Activated CD4-positive, alpha-beta T cell treated with anti-CD3 and anti-CD28 coated beads for 36 hours (primary cell): ENCODE data around the gene UCKL1. TPM values are rescaled to one million over a fixed set of nuclear protein-coding genes. Genes with fewer than 3 reads are reported as not detected.
A peak's percentile ranks its signal among the peaks of the same experiment; 100 is the strongest.

Experiments
- ATAC-seq: fragments of 200-7000 bp; cut with Tn5 transposase; one replicate; pipeline ENCODE4 v1.10.0; 2021; ENCODE audit warnings: mild to moderate bottlenecking, moderate library complexity
- CTCF ChIA-PET: fragments of 350-600 bp; sonication (Branson Sonifier 250); formaldehyde crosslinking; loops from one replicate; lab custom pipeline; 2021; ENCODE audit warnings: antibody characterized with exemption; lab: Charles Lee
- POLR2A ChIA-PET: fragments of 350-600 bp; sonication (Branson Sonifier 250); formaldehyde crosslinking; loops from one replicate; lab custom pipeline; 2021; ENCODE audit warnings: antibody characterized with exemption, inconsistent platforms; lab: Charles Lee
- DNase-seq: peaks from one replicate; pipeline ENCODE4 v3.0.0-alpha.2; 2020
- H3K27ac Mint-ChIP-seq: one replicate; pipeline ENCODE4 v1.8.0; 2021; ENCODE audit warnings: mixed read lengths
- H3K27me3 Mint-ChIP-seq: one replicate; pipeline ENCODE4 v1.8.0; 2021; ENCODE audit warnings: mixed read lengths
- H3K36me3 Mint-ChIP-seq: one replicate; pipeline ENCODE4 v1.8.0; 2021; ENCODE audit warnings: low read depth, mixed read lengths
- H3K4me1 Mint-ChIP-seq: one replicate; pipeline ENCODE4 v1.8.0; 2021; ENCODE audit warnings: mixed read lengths
- H3K4me3 Mint-ChIP-seq: one replicate; pipeline ENCODE4 v1.8.0; 2021; ENCODE audit warnings: mild to moderate bottlenecking, moderate library complexity, mixed read lengths
- H3K9me3 Mint-ChIP-seq: one replicate; pipeline ENCODE4 v1.8.0; 2021; ENCODE audit warnings: low read depth, mixed read lengths
- intact Hi-C, 2 experiments: fragments of 100-400 bp; cut with DNase I in 1 of 2; cut with micrococcal nuclease in 1 of 2; formaldehyde crosslinking; loops; one replicate each; pipeline versions ENCODE4 v1.14.2 to v1.15.1; 2022 to 2024; cut with DNase I, micrococcal nuclease
- total RNA-seq, 2 experiments: library from RNA; stranded (reverse); gene quantifications; one replicate each; pipeline ENCODE4 v1.2.3, GENCODE V29; 2021

UCKL1 gene
- total RNA-seq, 2 experiments from 2014 or later = 28.3 to 32.2 TPM

DNA sequence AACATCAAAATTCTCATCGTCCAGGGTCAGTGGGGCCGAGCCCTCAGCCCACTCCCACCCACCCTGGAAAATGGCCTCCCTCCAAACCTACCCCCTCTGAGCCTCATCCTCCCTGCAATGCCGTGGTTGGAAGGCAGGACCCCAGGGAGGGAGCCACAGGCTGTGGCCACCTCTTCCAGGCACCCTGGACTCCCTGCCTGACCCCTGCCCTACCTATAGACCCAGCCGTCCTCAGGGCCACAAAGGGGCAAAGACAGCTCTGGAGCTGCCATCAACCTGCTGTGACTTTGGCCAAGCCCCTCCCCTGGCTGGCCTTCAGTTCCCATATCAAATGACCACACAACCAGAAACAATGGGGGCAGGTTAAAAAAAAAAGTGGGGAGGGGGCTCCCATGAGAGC lies 2.3 kb upstream of the UCKL1 start:
- H3K9me3 Mint-ChIP-seq = no peaks in the 10 kb centered on the region
- intact Hi-C loops = loop anchor here (5.0 kb wide), 2 partner anchors 331 to 421 kb away; partner anchors contain the start of genes PTK6 (in 2 of the 2) and GMEB2 (in 1 of the 2)
- DNase-seq (no peak), ATAC-seq (no peak)
- CTCF ChIA-PET = interaction anchor here (0.7 kb wide), 1 partner anchor 421 kb away, joined by 3 read pairs; the partner anchor contains the start of gene PTK6
- H3K27ac Mint-ChIP-seq = peak overlapping the region; percentile 51
- H3K4me3 Mint-ChIP-seq = no peak overlapping the region
- POLR2A ChIA-PET = interaction anchor here (0.6 kb wide), 1 partner anchor 251 kb away, joined by 3 read pairs; the partner anchor contains the start of genes ARFRP1 and ZGPAT
- H3K36me3 Mint-ChIP-seq = peaks cover 2% of the 10 kb centered on the region
- H3K27me3 Mint-ChIP-seq = no peaks in the 10 kb centered on the region
- peaks cover 34% of the 10 kb centered on the region for H3K4me1 Mint-ChIP-seq

DNA sequence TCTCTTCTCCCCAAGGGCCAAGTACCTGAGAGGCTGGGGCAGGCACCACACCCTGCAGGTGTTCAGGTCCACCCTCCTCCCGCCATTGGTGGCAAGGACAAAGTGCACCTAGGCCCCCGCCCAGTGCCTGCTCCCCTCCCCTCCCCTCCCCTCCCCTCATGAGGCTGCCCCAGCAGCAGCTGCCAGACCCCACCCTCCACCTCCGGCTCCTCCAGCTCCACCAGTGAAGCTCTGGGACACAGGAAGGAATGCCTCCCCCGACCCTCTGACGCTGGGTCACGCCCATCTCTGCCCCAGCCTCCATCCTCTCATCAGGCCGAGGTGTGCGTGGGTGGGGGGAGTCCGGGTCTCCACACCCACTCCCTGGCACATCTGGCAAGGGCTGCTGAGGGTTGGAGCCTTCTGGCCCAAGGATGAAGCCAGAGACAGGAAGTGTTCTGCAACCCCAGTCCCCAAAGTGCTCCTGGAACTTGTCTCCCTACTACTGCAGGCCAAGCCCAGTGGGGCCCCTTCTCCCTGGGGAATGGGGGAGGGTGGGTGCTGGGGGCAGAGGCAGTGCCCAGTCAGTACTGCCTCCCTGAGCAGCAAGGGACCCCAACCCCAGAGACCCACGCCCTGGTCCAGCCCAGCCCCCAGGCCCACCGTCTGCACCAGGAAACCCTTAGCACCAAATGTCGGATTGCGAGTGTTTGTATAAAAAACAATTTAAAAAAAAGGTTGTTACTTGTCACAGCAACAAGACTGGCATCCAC lies 1.6 kb upstream of the UCKL1 start:
- intact Hi-C loops = loop anchor here (1.0 to 5.0 kb wide), 6 partner anchors 10 to 421 kb away; partner anchors contain the start of genes PTK6 (in 2 of the 2), ARFRP1 (in 1 of the 2), DNAJC5 (in 1 of the 2) and GMEB2 (in 1 of the 2)
- Mint-ChIP-seq H3K4me1 (peaks cover 37% of the 10 kb centered on the region), H3K36me3 (peaks cover 2% of the 10 kb centered on the region), H3K4me3 (peak overlapping the region; percentile 77), H3K27ac (peak overlapping the region; percentile 89), H3K9me3 (no peaks in the 10 kb centered on the region), H3K27me3 (no peaks in the 10 kb centered on the region)
- ATAC-seq (peak; percentile 3), DNase-seq (peak; percentile 78)
- CTCF ChIA-PET = interaction anchor here (1.0 to 2.0 kb wide), 2 partner anchors 16 to 180 kb away, joined by 3 to 6 read pairs; no protein-coding TSS in a partner anchor
- POLR2A ChIA-PET = no interaction called here

DNA sequence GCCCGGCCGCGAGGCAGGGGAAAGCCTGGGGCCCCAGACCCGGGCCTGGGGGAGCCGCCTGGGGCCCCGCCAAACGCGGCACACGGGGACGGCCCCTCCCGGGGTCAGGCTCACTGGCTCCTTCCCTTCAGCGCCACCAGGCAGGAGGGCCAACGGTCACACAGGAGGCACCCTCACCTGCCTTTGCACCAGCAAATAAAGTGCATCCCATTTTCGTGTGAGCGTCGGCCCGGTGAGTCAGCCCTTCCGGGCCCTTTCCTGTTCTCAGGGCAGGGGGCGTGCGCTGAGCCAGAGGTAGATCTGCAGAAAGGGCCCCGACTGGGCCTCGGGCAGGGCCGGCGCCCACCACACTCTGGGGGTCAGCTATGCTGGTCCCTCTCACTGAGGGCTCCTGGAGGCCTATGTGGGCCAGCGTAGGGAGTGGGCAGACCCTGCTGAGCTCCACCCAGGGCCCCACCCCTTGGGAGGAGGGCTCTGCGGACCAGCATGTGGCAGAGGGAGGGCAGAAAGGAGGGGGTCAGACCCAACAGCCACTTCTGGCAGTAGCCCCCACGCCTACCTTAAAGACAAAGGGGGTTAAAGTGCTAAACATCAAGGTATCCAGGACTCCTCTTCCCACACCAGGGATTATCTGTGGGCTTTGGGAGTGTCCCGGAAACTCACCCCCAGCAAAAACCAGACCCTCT lies 931 bp upstream of the UCKL1 start:
- DNase-seq (peak; percentile 90), ATAC-seq (peak; percentile 65)
- Mint-ChIP-seq H3K9me3 (no peaks in the 10 kb centered on the region), H3K4me1 (peaks cover 37% of the 10 kb centered on the region), H3K4me3 (peak overlapping the region; percentile 77), H3K27me3 (no peaks in the 10 kb centered on the region), H3K27ac (peak overlapping the region; percentile 89), H3K36me3 (peaks cover 2% of the 10 kb centered on the region)
- ChIA-PET POLR2A (no interaction called here), CTCF (interaction anchor here (1.0 to 2.0 kb wide), 2 partner anchors 17 to 179 kb away, joined by 3 to 6 read pairs; no protein-coding TSS in a partner anchor)
- intact Hi-C loops = loop anchor here (1.0 to 5.0 kb wide), 6 partner anchors 11 to 420 kb away; partner anchors contain the start of genes PTK6 (in 2 of the 2), ARFRP1 (in 1 of the 2), DNAJC5 (in 1 of the 2) and GMEB2 (in 1 of the 2)

DNA sequence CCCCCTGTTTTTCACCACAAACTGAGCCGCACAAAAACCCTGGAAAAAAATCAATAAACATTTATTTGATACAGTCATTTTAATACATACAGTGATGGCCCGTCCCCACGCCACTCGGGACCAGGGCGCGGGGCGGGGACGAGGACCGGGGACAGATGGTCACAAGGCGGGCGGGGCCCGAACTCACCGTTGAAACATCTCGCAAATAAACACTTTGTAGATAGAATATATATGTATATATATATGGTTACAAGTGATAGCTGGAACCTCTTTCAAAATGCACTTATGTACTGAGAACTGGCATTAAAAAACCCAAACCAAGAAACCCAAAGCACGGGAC lies 418 bp upstream of the UCKL1 start:
- H3K27me3 Mint-ChIP-seq = no peaks in the 10 kb centered on the region
- DNase-seq (no peak), ATAC-seq (peak; percentile 10)
- peaks cover 37% of the 10 kb centered on the region for H3K4me1 Mint-ChIP-seq
- CTCF ChIA-PET = interaction anchor here (0.7 to 2.0 kb wide), 6 partner anchors 17 to 127 kb away, joined by 3 to 6 read pairs (median 4); partner anchors contain the start of genes LKAAEAR1, PRPF6 and SAMD10
- peaks cover 2% of the 10 kb centered on the region for H3K36me3 Mint-ChIP-seq
- peak overlapping the region; percentile 82 for H3K27ac Mint-ChIP-seq
- POLR2A ChIA-PET = interaction anchor here (0.6 to 0.7 kb wide), 2 partner anchors 24 to 229 kb away, joined by 3 to 4 read pairs; partner anchors contain the start of gene PRPF6
- intact Hi-C loops = loop anchor here (1.0 to 5.0 kb wide), 12 partner anchors 12 to 436 kb away; partner anchors contain the start of genes PTK6 (in 2 of the 2), ARFRP1 (in 1 of the 2), DNAJC5 (in 1 of the 2) and GMEB2 (in 1 of the 2)
- H3K9me3 Mint-ChIP-seq = no peaks in the 10 kb centered on the region
- peak overlapping the region; percentile 77 for H3K4me3 Mint-ChIP-seq

DNA sequence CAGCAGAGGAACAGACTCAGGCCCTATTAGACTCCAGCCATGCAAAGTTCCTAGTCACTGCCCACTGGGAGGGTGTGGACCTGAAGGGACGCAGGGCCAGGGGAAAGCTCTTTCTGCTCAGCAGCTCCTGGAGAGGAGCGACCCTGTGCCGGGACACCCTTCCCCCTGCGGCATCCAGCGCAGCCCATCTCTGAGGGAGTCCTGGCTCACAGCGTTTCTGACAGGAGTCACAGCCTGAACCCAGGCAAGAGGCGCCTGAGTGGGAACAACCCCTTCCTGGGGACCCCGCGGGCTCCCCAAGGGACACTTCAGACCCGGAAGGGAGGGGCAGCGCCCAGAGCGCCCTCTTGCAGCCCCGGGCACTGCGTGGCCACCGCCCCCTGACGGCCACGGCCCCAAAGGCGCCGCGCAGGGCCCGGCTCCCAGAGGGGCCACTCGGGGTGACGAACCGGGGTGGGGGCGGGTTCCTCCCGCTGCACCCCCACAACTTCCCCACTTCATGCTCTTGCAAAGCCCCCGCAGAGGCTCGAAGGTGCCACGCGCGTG lies 862 bp downstream of the UCKL1 start:
- Mint-ChIP-seq H3K9me3 (no peaks in the 10 kb centered on the region), H3K4me3 (peak overlapping the region; percentile 77), H3K27me3 (no peaks in the 10 kb centered on the region), H3K36me3 (peaks cover 2% of the 10 kb centered on the region), H3K27ac (peak overlapping the region; percentile 71), H3K4me1 (peaks cover 37% of the 10 kb centered on the region)
- CTCF ChIA-PET = interaction anchor here (0.7 to 1.4 kb wide), 2 partner anchors 19 to 20 kb away, joined by 4 read pairs; no protein-coding TSS in a partner anchor
- POLR2A ChIA-PET = no interaction called here
- DNase-seq = peak; percentile 63
- intact Hi-C loops = loop anchor here (5.0 kb wide), 2 partner anchors 328 to 418 kb away; partner anchors contain the start of genes PTK6 (in 2 of the 2) and GMEB2 (in 1 of the 2)
- ATAC-seq = peak; percentile 11

DNA sequence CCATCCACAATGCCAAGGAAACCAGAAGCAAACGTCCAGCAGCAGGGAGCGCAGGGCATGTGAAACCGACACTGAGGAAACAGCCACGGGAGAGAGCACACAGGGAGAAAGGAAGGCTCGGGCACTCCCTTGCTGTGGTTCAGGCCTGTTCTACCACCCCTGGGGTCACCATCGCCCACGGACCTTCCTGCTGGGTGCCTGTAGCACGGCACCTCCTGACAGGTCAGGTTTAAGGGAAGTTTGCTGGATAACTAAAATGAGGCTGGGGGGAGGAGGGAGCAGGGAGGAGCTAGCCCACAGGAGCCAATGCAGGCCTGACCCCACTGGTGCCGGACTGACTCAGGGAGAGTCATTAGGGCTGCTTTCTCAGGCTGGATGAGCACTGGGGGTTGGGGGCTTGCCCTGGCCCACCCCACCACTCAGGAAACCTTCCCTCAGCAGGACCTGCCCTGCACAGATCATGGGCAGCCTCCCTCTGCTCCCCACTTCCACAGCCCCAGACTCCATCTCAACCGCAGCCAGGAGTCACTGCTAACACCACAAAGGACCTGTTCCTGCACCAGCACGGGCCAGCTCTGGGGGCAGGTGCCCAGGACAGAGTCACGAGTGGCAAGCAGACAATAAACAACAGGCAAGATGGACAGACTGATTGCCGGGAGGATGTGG lies 2.3 kb downstream of the UCKL1 start:
- intact Hi-C loops = no loop called here
- ChIA-PET CTCF (interaction anchor here (0.8 to 1.4 kb wide), 2 partner anchors 18 kb away, joined by 3 to 4 read pairs; no protein-coding TSS in a partner anchor), POLR2A (no interaction called here)
- Mint-ChIP-seq H3K9me3 (no peaks in the 10 kb centered on the region), H3K36me3 (no peaks in the 10 kb centered on the region), H3K4me1 (peaks cover 46% of the 10 kb centered on the region), H3K27me3 (no peaks in the 10 kb centered on the region), H3K27ac (peak overlapping the region; percentile 26), H3K4me3 (peak overlapping the region; percentile 77)
- DNase-seq = no peak
- no peak for ATAC-seq

DNA sequence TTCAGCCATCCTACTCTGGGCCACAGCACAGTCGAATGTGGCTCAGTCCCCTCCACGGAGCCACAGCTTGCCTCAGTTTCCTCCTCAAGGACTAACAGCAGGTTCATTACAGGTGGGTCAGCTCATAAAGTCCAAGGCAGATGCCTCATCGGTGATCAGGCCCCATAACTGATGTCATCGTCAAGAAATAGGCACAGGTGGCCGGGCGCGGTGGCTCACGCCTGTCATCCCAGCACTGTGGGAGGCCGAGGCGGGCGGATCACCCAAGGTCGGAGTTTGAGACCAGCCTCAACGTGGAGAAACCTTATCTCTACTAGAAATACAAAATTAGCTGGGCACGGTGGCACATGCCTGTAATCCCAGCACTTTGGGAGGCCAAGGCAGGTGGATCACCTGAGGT lies 3.4 kb downstream of the UCKL1 start:
- ChIA-PET POLR2A (no interaction called here), CTCF (no interaction called here)
- Mint-ChIP-seq H3K27me3 (no peaks in the 10 kb centered on the region), H3K9me3 (peaks cover 2% of the 10 kb centered on the region), H3K4me3 (no peak overlapping the region), H3K36me3 (peaks cover 2% of the 10 kb centered on the region), H3K4me1 (peaks cover 49% of the 10 kb centered on the region), H3K27ac (no peak overlapping the region)
- intact Hi-C loops = no loop called here
- ATAC-seq (no peak), DNase-seq (no peak)

DNA sequence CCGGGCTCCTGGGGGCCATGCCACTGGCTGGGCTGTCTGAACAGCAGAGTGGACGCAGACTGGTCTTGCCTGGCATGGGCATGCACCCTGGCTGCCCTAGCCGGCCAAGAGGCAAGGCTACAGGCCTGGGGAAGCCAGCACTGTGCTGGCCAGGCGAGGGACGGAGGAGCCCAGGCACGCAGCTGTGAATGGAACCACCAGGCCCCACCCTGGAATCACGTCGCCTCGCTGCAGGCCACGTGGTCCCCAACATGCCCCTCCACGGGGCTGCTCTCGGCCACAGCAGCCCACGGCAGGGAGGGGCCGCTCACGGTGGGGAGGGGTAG lies 4.0 kb downstream of the UCKL1 start:
- ChIA-PET POLR2A (interaction anchor here (0.7 kb wide), 1 partner anchor 431 kb away, joined by 3 read pairs; the partner anchor contains the start of gene PPDPF), CTCF (no interaction called here)
- Mint-ChIP-seq H3K4me3 (no peak overlapping the region), H3K27me3 (no peaks in the 10 kb centered on the region), H3K27ac (no peak overlapping the region), H3K36me3 (peaks cover 3% of the 10 kb centered on the region), H3K4me1 (peaks cover 49% of the 10 kb centered on the region), H3K9me3 (peaks cover 2% of the 10 kb centered on the region)
- intact Hi-C loops = no loop called here
- DNase-seq (no peak), ATAC-seq (no peak)

DNA sequence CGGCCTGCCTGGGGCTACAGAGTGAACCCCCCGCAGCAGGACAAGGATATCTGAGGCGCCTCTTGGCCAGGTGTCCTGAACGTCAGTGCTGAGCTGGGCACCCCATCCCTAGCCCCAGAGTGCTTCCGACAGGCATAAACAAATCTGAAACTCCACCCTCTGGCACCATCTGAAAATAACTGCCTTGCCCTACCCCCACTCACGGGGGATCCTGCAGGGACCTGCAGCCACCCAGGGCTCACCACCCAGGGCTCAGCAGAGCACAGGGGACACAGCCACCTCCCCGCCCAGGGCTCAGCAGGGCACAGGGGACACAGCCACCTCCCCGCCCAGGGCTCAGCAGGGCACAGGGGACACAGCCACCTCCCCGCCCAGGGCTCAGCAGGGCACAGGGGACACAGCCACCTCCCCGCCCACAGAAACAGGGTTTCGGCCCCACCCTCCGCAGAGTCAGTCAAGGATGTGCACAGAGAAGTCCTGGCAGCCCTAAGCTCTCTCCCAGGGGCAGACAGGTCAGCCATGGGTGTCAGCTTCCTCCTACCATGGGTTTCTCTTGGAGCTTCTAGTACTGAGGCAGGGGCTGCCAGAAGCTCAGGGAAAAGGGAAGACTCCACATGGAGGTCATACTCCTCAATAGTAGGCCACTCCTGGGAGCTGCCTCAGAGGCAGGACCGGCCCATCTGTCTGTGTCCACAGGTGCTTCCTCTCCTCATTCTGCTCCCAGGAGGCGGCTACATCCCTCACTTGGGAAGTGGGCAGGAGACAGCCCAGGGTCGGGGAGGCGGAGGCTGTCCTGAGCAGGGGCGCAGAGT lies 4.6 kb downstream of the UCKL1 start:
- ATAC-seq (no peak), DNase-seq (no peak)
- intact Hi-C loops = no loop called here
- Mint-ChIP-seq H3K27me3 (no peaks in the 10 kb centered on the region), H3K27ac (no peak overlapping the region), H3K4me3 (no peak overlapping the region), H3K36me3 (peaks cover 6% of the 10 kb centered on the region), H3K4me1 (peaks cover 52% of the 10 kb centered on the region), H3K9me3 (peaks cover 2% of the 10 kb centered on the region)
- ChIA-PET CTCF (interaction anchor here (0.6 kb wide), 1 partner anchor 375 kb away, joined by 5 read pairs; no protein-coding TSS in a partner anchor), POLR2A (interaction anchor here (0.7 kb wide), 1 partner anchor 431 kb away, joined by 3 read pairs; the partner anchor contains the start of gene PPDPF)
